Measurements from ENCODE around the gene KLHL15.

- TF ChIP-seq REST (IDR thresholded peaks at IDR 0.05; ENCODE audit: unreplicated experiment) (no peak), CTCF (conservative IDR thresholded peaks at IDR 0.05; ENCODE audit: low read depth in 2 of 2) (no peak), EZH2 (IDR thresholded peaks at IDR 0.05; ENCODE audit: low read depth, unreplicated experiment) (no peak), EZH2phosphoT487 (IDR thresholded peaks at IDR 0.05; ENCODE audit: unreplicated experiment) (no peak), ZNF462 (CRISPR knock-in tag; IDR thresholded peaks at IDR 0.05) (no peak), ETS1 (IDR thresholded peaks at IDR 0.05) (no peak), POLR2AphosphoS5 (IDR thresholded peaks at IDR 0.05; ENCODE audit: low read depth) (no peak), STAT1 (IDR thresholded peaks at IDR 0.05; ENCODE audit: unreplicated experiment) (no peak), CREB1 (CRISPR knock-in tag; IDR thresholded peaks at IDR 0.05; ENCODE audit: low read depth) (no peak), ZNF331 (CRISPR knock-in tag; IDR thresholded peaks at IDR 0.05; ENCODE audit: low read depth) (no peak)
Measured at GRCh38 chrX:24055043-24055356, 28.0 kb upstream of the KLHL15 start.

Measured in GM23338 (cell line).